Mesenchymal stem cell (in vitro differentiated cells and primary cell): ENCODE measurements around the gene TEAD1.
A peak's percentile ranks its signal among the peaks of the same experiment; 100 is the strongest.

Source experiments
- DNase-seq: peaks from one replicate; pipeline ENCODE4 v3.0.0-alpha.2; 2013
- H2AFZ ChIP-seq: one replicate; pipeline ENCODE4 v1.6.1; 2013; ENCODE audit warnings: low read depth, mild to moderate bottlenecking, control low read depth, inconsistent platforms, low read length, moderate library complexity
- H2AK5ac ChIP-seq: 2 replicates; pipeline ENCODE4 v1.6.1; 2013; ENCODE audit warnings: low read length, moderate library complexity, mild to moderate bottlenecking, inconsistent platforms; ENCODE audit not compliant: severe bottlenecking
- H2BK120ac ChIP-seq: one replicate; pipeline ENCODE4 v1.6.1; 2013; ENCODE audit warnings: low read depth, mild to moderate bottlenecking, inconsistent platforms, low read length, moderate library complexity
- H2BK12ac ChIP-seq, 2 experiments: one replicate each; pipeline ENCODE4 v1.6.1; 2013; ENCODE audit warnings: inconsistent platforms in 2 of 2, low read length in 2 of 2, mild to moderate bottlenecking in 2 of 2, moderate library complexity in 2 of 2, control low read depth in 1 of 2
- H2BK15ac ChIP-seq: one replicate; pipeline ENCODE4 v1.6.1; 2013; ENCODE audit warnings: mild to moderate bottlenecking, low read depth, inconsistent platforms; ENCODE audit not compliant: poor library complexity, severe bottlenecking
- H2BK5ac ChIP-seq: 2 replicates; pipeline ENCODE4 v1.6.1; 2013; ENCODE audit warnings: low read depth, mild to moderate bottlenecking, low read length, control low read depth, inconsistent platforms; ENCODE audit not compliant: poor library complexity, severe bottlenecking
- H3K14ac ChIP-seq, 2 experiments: one replicate each; pipeline ENCODE4 v1.6.1; 2013; ENCODE audit warnings: inconsistent platforms in 2 of 2, low read length in 2 of 2, control low read depth in 1 of 2, mild to moderate bottlenecking in 1 of 2, moderate library complexity in 1 of 2
- H3K18ac ChIP-seq, 2 experiments: one replicate each; pipeline ENCODE4 v1.6.1; 2013; ENCODE audit warnings: inconsistent platforms in 2 of 2, low read length in 2 of 2, control low read depth in 1 of 2, low read depth in 1 of 2, mild to moderate bottlenecking in 1 of 2
- H3K23ac ChIP-seq, 2 experiments: one replicate each; pipeline ENCODE4 v1.6.1; 2013; ENCODE audit warnings: inconsistent platforms in 2 of 2, low read length in 2 of 2, mild to moderate bottlenecking in 2 of 2, moderate library complexity in 2 of 2, control low read depth in 1 of 2
- H3K27ac ChIP-seq: 2 replicates; pipeline ENCODE4 v1.5.1; 2013; ENCODE audit warnings: mild to moderate bottlenecking, moderate library complexity, low read length, control low read depth, inconsistent platforms; ENCODE audit not compliant: poor library complexity, severe bottlenecking
- H3K27me3 ChIP-seq, 2 experiments: 2 replicates each; pipeline versions ENCODE4 v1.6.1 to v1.7.0; 2013; ENCODE audit warnings: low read length in 2 of 2, mild to moderate bottlenecking in 2 of 2, moderate library complexity in 2 of 2, control low read depth in 1 of 2, inconsistent platforms in 1 of 2; ENCODE audit not compliant: control insufficient read depth in 1 of 2, insufficient read depth in 1 of 2
- H3K36me3 ChIP-seq, 2 experiments: 2 replicates each; pipeline versions ENCODE4 v1.6.1 to v1.7.0; 2013; ENCODE audit warnings: low read length in 2 of 2, control low read depth in 1 of 2, inconsistent platforms in 1 of 2, low read depth in 1 of 2, mild to moderate bottlenecking in 1 of 2; ENCODE audit not compliant: insufficient read depth in 2 of 2, control insufficient read depth in 1 of 2
- H3K4ac ChIP-seq, 2 experiments: one replicate each; pipeline ENCODE4 v1.6.1; 2013; ENCODE audit warnings: inconsistent platforms in 2 of 2, low read length in 2 of 2, mild to moderate bottlenecking in 2 of 2, moderate library complexity in 2 of 2, control low read depth in 1 of 2, low read depth in 1 of 2
- H3K4me1 ChIP-seq: 2 replicates; pipeline ENCODE4 v1.6.1; 2013; ENCODE audit warnings: low read depth, low read length, control low read depth; ENCODE audit not compliant: control insufficient read depth, insufficient read depth
- H3K4me2 ChIP-seq: 2 replicates; pipeline ENCODE4 v1.6.1; 2013; ENCODE audit warnings: low read length, mild to moderate bottlenecking, inconsistent platforms; ENCODE audit not compliant: poor library complexity, severe bottlenecking
- H3K4me3 ChIP-seq, 2 experiments: 2 replicates each; pipeline versions ENCODE4 v1.5.1 to v1.7.0; 2013; ENCODE audit warnings: low read length in 2 of 2, mild to moderate bottlenecking in 2 of 2, control low read depth in 1 of 2, low read depth in 1 of 2; ENCODE audit not compliant: insufficient read depth in 1 of 2
- H3K79me1 ChIP-seq: replicated peaks from 2 replicates; pipeline ENCODE4 v1.6.1; 2013; ENCODE audit warnings: mild to moderate bottlenecking, control low read depth, low read length, inconsistent platforms; ENCODE audit not compliant: poor library complexity, severe bottlenecking
- H3K9ac ChIP-seq: 2 replicates; pipeline ENCODE4 v1.7.0; 2013; ENCODE audit warnings: mild to moderate bottlenecking, low read length, moderate library complexity
- H3K9me3 ChIP-seq: 2 replicates; pipeline ENCODE4 v1.7.0; 2013; ENCODE audit warnings: mild to moderate bottlenecking, low read length; ENCODE audit not compliant: control insufficient read depth
- H4K8ac ChIP-seq: one replicate; pipeline ENCODE4 v1.6.1; 2013; ENCODE audit warnings: inconsistent platforms, mild to moderate bottlenecking, low read length, moderate library complexity
- H4K91ac ChIP-seq: one replicate; pipeline ENCODE4 v1.6.1; 2013; ENCODE audit warnings: mild to moderate bottlenecking, low read length, inconsistent platforms
- WGBS: methylation state at CpG from one replicate; pipeline ENCODE4 v1.1.7; 2013; ENCODE audit warnings: mixed read lengths; 5-methylcytosine and 5-hydroxymethylcytosine counted together

Gene TEAD1

GRCh38 chr11:12761029-12761428, 86.8 kb downstream of the TEAD1 start:
- Histone ChIP-seq H3K9ac (no peak overlapping the region), H2BK15ac (no peak overlapping the region), H2AK5ac (peak overlapping the region; percentile 22), H2BK12ac (no peak overlapping the region), H3K27ac (no peak overlapping the region), H3K23ac (no peak overlapping the region), H2BK120ac (no peak overlapping the region), H3K4me2 (no peak overlapping the region), H3K36me3 (peaks cover 3 to 18% of the 10 kb centered on the region in 2 experiments), H3K14ac (no peak overlapping the region), H3K79me1 (peaks cover 12% of the 10 kb centered on the region), H2BK5ac (no peak overlapping the region), H3K4me3 (no peak overlapping the region), H4K91ac (no peak overlapping the region), H3K4me1 (peaks cover 4% of the 10 kb centered on the region), H3K18ac (no peak overlapping the region), H3K4ac (no peak overlapping the region), H4K8ac (no peak overlapping the region), H3K9me3 (no peaks in the 10 kb centered on the region), H2AFZ (no peak overlapping the region), H3K27me3 (no peaks in the 10 kb centered on the region)
- DNase-seq, result peak; percentile 52
- WGBS, result 100% methylated on average over 1 of the region's 3 CpGs

DNA sequence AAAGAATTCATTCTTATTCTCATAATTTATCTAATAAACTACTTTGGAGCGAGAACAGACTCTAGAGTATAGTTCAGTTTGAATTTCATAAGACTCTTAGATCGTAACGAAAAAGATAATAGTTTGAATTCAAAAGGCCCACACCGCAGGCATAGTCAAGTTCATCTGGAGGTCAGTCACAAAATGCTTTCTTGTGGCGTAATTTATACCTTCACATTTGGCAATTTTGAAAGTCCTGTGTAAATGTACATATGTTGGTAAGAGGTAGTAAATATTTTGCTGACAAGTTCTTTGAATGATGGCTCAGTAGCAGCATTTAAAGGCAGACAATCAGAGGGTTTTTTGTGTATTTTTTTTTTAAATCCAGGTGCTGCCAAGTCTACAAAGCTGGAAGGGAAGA, 88.1 kb downstream of the TEAD1 start:
- H2AFZ ChIP-seq, result no peak overlapping the region
- no peak overlapping the region for H2BK120ac ChIP-seq
- H3K27me3 ChIP-seq, result no peaks in the 10 kb centered on the region
- peaks cover 8 to 29% of the 10 kb centered on the region in 2 experiments for H3K36me3 ChIP-seq
- no peak for DNase-seq
- H3K4me3 ChIP-seq, result no peak overlapping the region
- H3K18ac ChIP-seq, result no peak overlapping the region
- no peak overlapping the region for H4K8ac ChIP-seq
- no peak overlapping the region for H3K14ac ChIP-seq
- H2BK5ac ChIP-seq, result no peak overlapping the region
- H2BK12ac ChIP-seq, result no peak overlapping the region
- H3K4me1 ChIP-seq, result peaks cover 8% of the 10 kb centered on the region
- no peak overlapping the region for H3K23ac ChIP-seq
- H3K9me3 ChIP-seq, result no peaks in the 10 kb centered on the region
- no peak overlapping the region for H3K4ac ChIP-seq
- WGBS, result 96% methylated on average over 5 of the region's 5 CpGs
- H3K4me2 ChIP-seq, result no peak overlapping the region
- peaks cover 17% of the 10 kb centered on the region for H3K79me1 ChIP-seq
- no peak overlapping the region for H3K9ac ChIP-seq
- no peak overlapping the region for H4K91ac ChIP-seq
- H2BK15ac ChIP-seq, result no peak overlapping the region
- no peak overlapping the region for H2AK5ac ChIP-seq
- no peak overlapping the region for H3K27ac ChIP-seq

DNA sequence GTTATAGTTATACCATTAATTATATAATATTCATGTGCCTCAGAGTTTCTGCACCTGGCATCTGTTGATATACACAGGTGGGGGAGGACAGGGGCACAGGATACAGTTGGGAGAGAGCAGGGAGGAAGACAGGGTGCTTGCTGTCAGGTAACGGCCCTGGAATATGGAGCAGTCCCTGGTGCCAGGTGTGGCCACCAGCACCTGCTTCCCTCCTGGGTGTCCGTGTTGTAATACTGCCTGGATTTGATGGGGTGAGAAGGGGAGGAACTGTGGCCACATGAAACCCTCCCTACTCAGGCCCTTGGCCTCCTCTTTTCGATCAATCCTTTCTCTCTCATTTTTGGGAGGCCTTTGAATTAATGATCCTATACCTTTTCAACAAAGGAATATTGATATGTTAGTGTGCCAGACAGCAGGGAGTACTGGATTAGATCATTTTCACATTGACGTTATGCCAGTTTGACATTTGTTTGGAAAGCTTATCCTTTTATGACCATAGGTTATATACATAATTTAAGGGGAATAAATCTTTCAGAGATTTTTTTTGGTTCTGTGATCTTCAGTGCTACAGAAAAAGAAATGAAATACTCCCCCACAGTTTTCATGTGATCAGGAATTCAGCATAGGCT, 88.6 kb downstream of the TEAD1 start:
- DNase-seq, result no peak
- no peak overlapping the region for H3K4ac ChIP-seq
- no peak overlapping the region for H2BK12ac ChIP-seq
- H2AK5ac ChIP-seq, result no peak overlapping the region
- H2BK120ac ChIP-seq, result no peak overlapping the region
- no peak overlapping the region for H3K23ac ChIP-seq
- peaks cover 8% of the 10 kb centered on the region for H3K4me1 ChIP-seq
- no peak overlapping the region for H2BK5ac ChIP-seq
- H3K9me3 ChIP-seq, result no peaks in the 10 kb centered on the region
- no peak overlapping the region for H4K8ac ChIP-seq
- no peak overlapping the region for H3K9ac ChIP-seq
- no peaks in the 10 kb centered on the region for H3K27me3 ChIP-seq
- H3K18ac ChIP-seq, result no peak overlapping the region
- H3K36me3 ChIP-seq, result peaks cover 8 to 30% of the 10 kb centered on the region in 2 experiments
- no peak overlapping the region for H4K91ac ChIP-seq
- 90% methylated on average over 2 of the region's 4 CpGs for WGBS
- no peak overlapping the region for H3K4me3 ChIP-seq
- no peak overlapping the region for H3K4me2 ChIP-seq
- peaks cover 19% of the 10 kb centered on the region for H3K79me1 ChIP-seq
- no peak overlapping the region for H3K27ac ChIP-seq
- no peak overlapping the region for H2AFZ ChIP-seq
- H3K14ac ChIP-seq, result no peak overlapping the region
- no peak overlapping the region for H2BK15ac ChIP-seq

DNA sequence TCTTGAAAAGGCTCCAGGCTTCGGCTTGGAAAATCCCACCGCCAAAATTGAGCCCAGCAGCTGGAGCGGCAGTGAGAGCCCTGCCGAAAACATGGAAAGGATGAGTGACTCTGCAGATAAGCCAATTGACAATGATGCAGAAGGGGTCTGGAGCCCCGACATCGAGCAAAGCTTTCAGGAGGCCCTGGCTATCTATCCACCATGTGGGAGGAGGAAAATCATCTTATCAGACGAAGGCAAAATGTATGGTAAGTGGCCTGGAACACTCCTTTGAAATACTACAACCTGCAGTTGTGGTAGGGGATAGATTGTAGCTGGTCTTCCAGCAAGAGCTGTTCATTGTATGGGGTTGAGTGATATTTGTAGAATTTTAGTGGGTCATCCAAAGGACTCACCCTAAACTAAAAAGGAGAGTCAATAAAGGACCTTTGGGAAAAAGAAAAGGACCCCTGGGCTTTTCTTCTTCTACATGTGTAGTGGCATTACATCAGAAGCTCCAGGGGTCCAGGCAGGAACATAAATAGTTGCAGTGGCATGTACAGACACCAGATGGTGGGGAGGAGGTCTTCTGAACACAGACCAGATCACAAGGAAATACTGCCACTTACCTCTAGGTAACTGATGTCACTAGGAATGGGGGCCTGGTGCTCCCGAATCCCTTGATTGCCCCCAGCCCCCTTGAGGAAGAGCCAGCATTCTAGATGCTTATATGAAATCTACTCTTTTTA, 90.1 kb downstream of the TEAD1 start:
- Histone ChIP-seq H3K18ac (no peak overlapping the region), H3K9ac (no peak overlapping the region), H2BK120ac (no peak overlapping the region), H4K8ac (no peak overlapping the region), H3K4me2 (no peak overlapping the region), H3K4me3 (no peak overlapping the region), H2AK5ac (no peak overlapping the region), H3K23ac (no peak overlapping the region), H3K4me1 (peaks cover 14% of the 10 kb centered on the region), H3K27ac (no peak overlapping the region), H3K27me3 (no peaks in the 10 kb centered on the region), H2BK15ac (no peak overlapping the region), H3K36me3 (peaks cover 8 to 38% of the 10 kb centered on the region in 2 experiments), H4K91ac (no peak overlapping the region), H3K4ac (no peak overlapping the region), H2BK12ac (no peak overlapping the region), H2AFZ (no peak overlapping the region), H2BK5ac (no peak overlapping the region), H3K79me1 (peaks cover 19% of the 10 kb centered on the region), H3K14ac (no peak overlapping the region), H3K9me3 (no peaks in the 10 kb centered on the region)
- 91% methylated on average over 8 of the region's 8 CpGs for WGBS
- DNase-seq, result no peak
